Mammary epithelial cell (primary cell): ENCODE results near the gene EIF4ENIF1.

Experiments
- EZH2 ChIP-seq: IDR thresholded peaks from 2 replicates; pipeline ENCODE4 v1.6.1; 2012; ENCODE audit warnings: low read length, inconsistent platforms, borderline replicate concordance
- TF ChIP-seq, protein P1 (sequence below), 2 donors: IDR thresholded peaks in 1 of 2; conservative IDR thresholded peaks in 1 of 2; 2 replicates each; pipeline ENCODE4 v1.5.1; 2011 to 2012; ENCODE audit warnings: inconsistent platforms in 2 of 2, low read length in 2 of 2, mild to moderate bottlenecking in 2 of 2, control low read depth in 1 of 2, low read depth in 1 of 2; ENCODE audit not compliant: insufficient read depth in 1 of 2; ENCODE audit errors: extremely low read depth in 1 of 2

GRCh38 chr22:31504282-31504681 is 14.6 kb upstream of the EIF4ENIF1 start:
- no peak for TF ChIP-seq EZH2
- TF ChIP-seq, protein P1, sequence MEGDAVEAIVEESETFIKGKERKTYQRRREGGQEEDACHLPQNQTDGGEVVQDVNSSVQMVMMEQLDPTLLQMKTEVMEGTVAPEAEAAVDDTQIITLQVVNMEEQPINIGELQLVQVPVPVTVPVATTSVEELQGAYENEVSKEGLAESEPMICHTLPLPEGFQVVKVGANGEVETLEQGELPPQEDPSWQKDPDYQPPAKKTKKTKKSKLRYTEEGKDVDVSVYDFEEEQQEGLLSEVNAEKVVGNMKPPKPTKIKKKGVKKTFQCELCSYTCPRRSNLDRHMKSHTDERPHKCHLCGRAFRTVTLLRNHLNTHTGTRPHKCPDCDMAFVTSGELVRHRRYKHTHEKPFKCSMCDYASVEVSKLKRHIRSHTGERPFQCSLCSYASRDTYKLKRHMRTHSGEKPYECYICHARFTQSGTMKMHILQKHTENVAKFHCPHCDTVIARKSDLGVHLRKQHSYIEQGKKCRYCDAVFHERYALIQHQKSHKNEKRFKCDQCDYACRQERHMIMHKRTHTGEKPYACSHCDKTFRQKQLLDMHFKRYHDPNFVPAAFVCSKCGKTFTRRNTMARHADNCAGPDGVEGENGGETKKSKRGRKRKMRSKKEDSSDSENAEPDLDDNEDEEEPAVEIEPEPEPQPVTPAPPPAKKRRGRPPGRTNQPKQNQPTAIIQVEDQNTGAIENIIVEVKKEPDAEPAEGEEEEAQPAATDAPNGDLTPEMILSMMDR (conservative IDR thresholded peaks at IDR 0.05 in 1 of 2, IDR thresholded peaks at IDR 0.05 in 1 of 2; ENCODE audit: extremely low read depth in 1 of 2, insufficient read depth in 1 of 2, low read depth in 1 of 2, low read length in 2 of 2), result no peak
